CD4-positive, alpha-beta T cell treated with Interleukin-6 at 100 ng/mL for 8 hours (primary cell): ENCODE data around the gene GPAM.
"Not testable (repeated sequence)": the region's sequence is repeated elsewhere in the genome, so short reads cannot be mapped to it uniquely, and the experiment has no call there.

ENCODE experiments used
- DNase-seq: peaks from one replicate; pipeline ENCODE4 v3.0.0-alpha.2; 2020; ENCODE audit warnings: mixed read lengths, low spot score

GPAM gene

GRCh38 chr10:112183329-112184051 lies at the start of gene GPAM:
Gene GPAM, minus strand, starts transcription at chr10:112183765. Its CDS starts 1,981 bp downstream, at chr10:112181784.
- peak; percentile 94 for DNase-seq

- DNase-seq: no peak
Measured at GRCh38 chr10:112232670-112233069, 49.1 kb upstream of the GPAM start.

- DNase-seq: no peak
Measured at GRCh38 chr10:112231602-112232400, 48.2 kb upstream of the GPAM start.

- no peak for DNase-seq
Measured at GRCh38 chr10:112230325-112230988, 46.9 kb upstream of the GPAM start.

- no peak for DNase-seq
Measured at GRCh38 chr10:112229901-112230300, 46.3 kb upstream of the GPAM start.

GRCh38 chr10:112229096-112229495 lies 45.5 kb upstream of the GPAM start:
- no peak for DNase-seq

- DNase-seq: not testable (repeated sequence)
Measured at GRCh38 chr10:112228366-112229088, 45.0 kb upstream of the GPAM start.

- no peak for DNase-seq
Measured at GRCh38 chr10:112227331-112227987, 43.9 kb upstream of the GPAM start.

GRCh38 chr10:112226439-112227248 lies 43.1 kb upstream of the GPAM start:
- DNase-seq: no peak

- no peak for DNase-seq
Measured at GRCh38 chr10:112225771-112226438, 42.3 kb upstream of the GPAM start.

- DNase-seq: no peak
Measured at GRCh38 chr10:112224933-112225529, 41.5 kb upstream of the GPAM start.

- DNase-seq: no peak
Measured at GRCh38 chr10:112223725-112224124, 40.2 kb upstream of the GPAM start.

- DNase-seq: no peak
Measured at GRCh38 chr10:112222799-112223198, 39.2 kb upstream of the GPAM start.

GRCh38 chr10:112221545-112221944 lies 38.0 kb upstream of the GPAM start:
- no peak for DNase-seq

- no peak for DNase-seq
Measured at GRCh38 chr10:112218960-112219359, 35.4 kb upstream of the GPAM start.

GRCh38 chr10:112218036-112218390 lies 34.4 kb upstream of the GPAM start:
- DNase-seq: no peak

- no peak for DNase-seq
Measured at GRCh38 chr10:112217386-112218035, 33.9 kb upstream of the GPAM start.

- no peak for DNase-seq
Measured at GRCh38 chr10:112216966-112217365, 33.4 kb upstream of the GPAM start.

GRCh38 chr10:112216151-112216550 lies 32.6 kb upstream of the GPAM start:
- no peak for DNase-seq
